IMR-90 (cell line): Measurements from ENCODE around the gene SEMA3E. TPM values are rescaled to one million over a fixed set of nuclear protein-coding genes. Genes with fewer than 3 reads are reported as not detected.

Experiments used
- ATAC-seq: fragments of 200-7000 bp; cut with Tn5 transposase; 2 replicates; pipeline ENCODE4 v1.9.1; 2020; ENCODE audit warnings: low read depth, mild to moderate bottlenecking, moderate library complexity
- BruUV-seq: library from RNA; stranded (reverse); fragments of 400-500 nt; replicated peaks from 2 replicates; lab custom pipeline; 2021; lab: Mats Ljungman, UMichigan
- CTCF ChIA-PET: fragments of 300-600 bp; formaldehyde crosslinking; extraction: SDS; loops from one replicate; lab custom pipeline; 2021; ENCODE audit warnings: antibody characterized with exemption; lab: Yijun Ruan, JAX
- POLR2A ChIA-PET: fragments of 300-600 bp; sonication (Branson Sonifier 250); formaldehyde crosslinking; loops from one replicate; lab custom pipeline; 2022; ENCODE audit warnings: antibody characterized with exemption; ENCODE audit not compliant: unreplicated experiment; lab: Charles Lee
- DNase-seq: peaks from one replicate; pipeline ENCODE4 v3.0.0; 2013
- H2AFZ ChIP-seq: replicated peaks from 2 replicates; pipeline ENCODE3; 2013; ENCODE audit warnings: low read length, mild to moderate bottlenecking; ENCODE audit not compliant: poor library complexity
- H2AK5ac ChIP-seq: 2 replicates; pipeline ENCODE4 v1.6.1; 2013; ENCODE audit warnings: low read depth, low read length, inconsistent platforms
- H2AK9ac ChIP-seq: replicated peaks from 2 replicates; pipeline ENCODE3; 2013; ENCODE audit warnings: mild to moderate bottlenecking, low read depth, low read length, moderate library complexity; ENCODE audit not compliant: poor library complexity
- H2BK120ac ChIP-seq: 2 replicates; pipeline ENCODE4 v1.6.1; 2013; ENCODE audit warnings: low read depth, low read length, inconsistent platforms
- H2BK15ac ChIP-seq: 3 replicates; pipeline ENCODE4 v1.6.1; 2013; ENCODE audit warnings: low read depth, low read length, inconsistent platforms
- H2BK20ac ChIP-seq: 2 replicates; pipeline ENCODE4 v1.6.1; 2013; ENCODE audit warnings: low read depth, mild to moderate bottlenecking, inconsistent platforms, low read length, moderate library complexity
- H2BK5ac ChIP-seq: 2 replicates; pipeline ENCODE4 v1.6.1; 2013; ENCODE audit warnings: mild to moderate bottlenecking, low read depth, low read length, inconsistent platforms; ENCODE audit not compliant: poor library complexity, severe bottlenecking
- H3K14ac ChIP-seq: replicated peaks from 2 replicates; pipeline ENCODE4 v1.6.1; 2013; ENCODE audit warnings: low read depth, low read length, inconsistent platforms
- H3K18ac ChIP-seq: 2 replicates; pipeline ENCODE4 v1.6.1; 2013; ENCODE audit warnings: low read depth, low read length, control low read depth
- H3K23ac ChIP-seq: 2 replicates; pipeline ENCODE4 v1.6.1; 2013; ENCODE audit warnings: low read depth, low read length, inconsistent platforms
- H3K27ac ChIP-seq: 2 replicates; pipeline ENCODE4 v1.5.1; 2013; ENCODE audit warnings: mild to moderate bottlenecking, control low read depth, low read length; ENCODE audit not compliant: insufficient read depth
- H3K27me3 ChIP-seq: 2 replicates; pipeline ENCODE4 v1.6.1; 2013; ENCODE audit warnings: low read length; ENCODE audit not compliant: control insufficient read depth, insufficient read depth
- H3K36me3 ChIP-seq: 2 replicates; pipeline ENCODE4 v1.6.1; 2013; ENCODE audit warnings: low read length, mixed read lengths; ENCODE audit not compliant: control insufficient read depth, insufficient read depth
- H3K4ac ChIP-seq: 2 replicates; pipeline ENCODE4 v1.6.1; 2013; ENCODE audit warnings: low read depth, low read length, inconsistent platforms
- H3K4me1 ChIP-seq: 2 replicates; pipeline ENCODE4 v1.6.1; 2013; ENCODE audit warnings: low read length, mixed read lengths; ENCODE audit not compliant: control insufficient read depth, insufficient read depth
- H3K4me2 ChIP-seq: 2 replicates; pipeline ENCODE4 v1.6.1; 2013; ENCODE audit warnings: low read depth, mild to moderate bottlenecking, control low read depth, low read length, moderate library complexity
- H3K4me3 ChIP-seq: 2 replicates; pipeline ENCODE4 v1.5.1; 2013; ENCODE audit warnings: low read depth, mild to moderate bottlenecking, control low read depth, low read length, moderate library complexity; ENCODE audit not compliant: insufficient read depth
- H3K56ac ChIP-seq: 2 replicates; pipeline ENCODE4 v1.6.1; 2013; ENCODE audit warnings: low read length, inconsistent platforms; ENCODE audit not compliant: insufficient read depth; ENCODE audit errors: extremely low read depth
- H3K79me1 ChIP-seq, 2 experiments: 2 replicates each; pipeline ENCODE4 v1.6.1; 2013; ENCODE audit warnings: low read length in 2 of 2, inconsistent platforms in 1 of 2, low read depth in 1 of 2
- H3K9ac ChIP-seq: 2 replicates; pipeline ENCODE4 v1.6.1; 2013; ENCODE audit warnings: low read depth, low read length, control low read depth
- H3K9me1 ChIP-seq: 2 replicates; pipeline ENCODE4 v1.6.1; 2013; ENCODE audit warnings: low read length, inconsistent platforms; ENCODE audit not compliant: insufficient read depth
- H3K9me3 ChIP-seq: 2 replicates; pipeline ENCODE4 v1.6.1; 2013; ENCODE audit warnings: low read length; ENCODE audit not compliant: control insufficient read depth, insufficient read depth
- H4K20me1 ChIP-seq: 2 replicates; pipeline ENCODE4 v1.6.1; 2013; ENCODE audit warnings: low read length, inconsistent platforms; ENCODE audit not compliant: insufficient read depth
- H4K5ac ChIP-seq: 2 replicates; pipeline ENCODE4 v1.6.1; 2013; ENCODE audit warnings: mild to moderate bottlenecking, low read depth, low read length, control low read depth
- H4K8ac ChIP-seq, 2 experiments: 2 replicates each; pipeline ENCODE4 v1.6.1; 2013; ENCODE audit warnings: low read depth in 2 of 2, low read length in 2 of 2, control low read depth in 1 of 2, inconsistent platforms in 1 of 2
- H4K91ac ChIP-seq: 2 replicates; pipeline ENCODE4 v1.6.1; 2013; ENCODE audit warnings: low read depth, low read length, inconsistent platforms; ENCODE audit not compliant: insufficient read depth
- BHLHE40 ChIP-seq: fragments of 150-350 bp; IDR thresholded peaks from 2 replicates; pipeline ENCODE4 v1.6.1; 2016; ENCODE audit warnings: mild to moderate bottlenecking, low read depth, low read length
- CEBPB ChIP-seq: IDR thresholded peaks from 2 replicates; pipeline ENCODE4 v1.6.1; 2012; ENCODE audit warnings: low read depth, low read length, improper control_type of control experiment
- CHD1 ChIP-seq: IDR thresholded peaks from 2 replicates; pipeline ENCODE4 v1.6.1; 2012; ENCODE audit warnings: low read depth, low read length, improper control_type of control experiment
- FOS ChIP-seq: fragments of 150-350 bp; IDR thresholded peaks from 2 replicates; pipeline ENCODE4 v1.6.1; 2016; ENCODE audit warnings: low read depth, low read length
- MAFK ChIP-seq: IDR thresholded peaks from 2 replicates; pipeline ENCODE4 v1.6.1; 2012; ENCODE audit warnings: low read depth, low read length, improper control_type of control experiment
- MAZ ChIP-seq: IDR thresholded peaks from 2 replicates; pipeline ENCODE4 v1.6.1; 2012; ENCODE audit warnings: low read depth, mild to moderate bottlenecking, low read length, improper control_type of control experiment, moderate library complexity, borderline replicate concordance
- MXI1 ChIP-seq: IDR thresholded peaks from 2 replicates; pipeline ENCODE4 v1.6.1; 2012; ENCODE audit warnings: low read depth, mild to moderate bottlenecking, low read length, moderate library complexity, borderline replicate concordance
- NFE2L2 ChIP-seq: fragments of 150-350 bp; IDR thresholded peaks from 2 replicates; pipeline ENCODE4 v1.6.1; 2016; ENCODE audit warnings: low read depth, mild to moderate bottlenecking, low read length
- POLR2A ChIP-seq: IDR thresholded peaks from 2 replicates; pipeline ENCODE4 v1.6.1; 2012; ENCODE audit warnings: mild to moderate bottlenecking, low read depth, low read length
- RAD21 ChIP-seq: IDR thresholded peaks from 2 replicates; pipeline ENCODE4 v1.6.1; 2012; ENCODE audit warnings: low read length, improper control_type of control experiment
- RCOR1 ChIP-seq: IDR thresholded peaks from 2 replicates; pipeline ENCODE4 v1.6.1; 2012; ENCODE audit warnings: mild to moderate bottlenecking, low read length, improper control_type of control experiment; ENCODE audit not compliant: insufficient replicate concordance
- RFX5 ChIP-seq: IDR thresholded peaks from 2 replicates; pipeline ENCODE4 v1.8.0; 2012; ENCODE audit warnings: low read depth, mild to moderate bottlenecking, low read length, moderate library complexity
- SMC3 ChIP-seq: fragments of 150-350 bp; IDR thresholded peaks from 2 replicates; pipeline ENCODE4 v1.6.1; 2016; ENCODE audit warnings: low read depth, mild to moderate bottlenecking, antibody characterized with exemption, low read length, moderate library complexity
- whole genome bisulfite sequencing, 2 experiments: methylation state at CpG; one replicate each; pipeline versions ENCODE4 v1.1.5 to v1.1.7; 2013; ENCODE audit warnings: missing lambda C conversion rate in 2 of 2; ENCODE audit not compliant: insufficient read length in 1 of 2; ENCODE audit errors: extremely low coverage in 2 of 2; 5-methylcytosine and 5-hydroxymethylcytosine counted together
- dilution Hi-C: fragments of 300-500 bp; cut with HindIII; formaldehyde crosslinking; loops from one replicate; pipeline ENCODE4 v1.14.3; 2018; ENCODE audit warnings: low sequenced_read_pairs; ENCODE audit not compliant: unreplicated experiment
- in situ Hi-C: fragments of 300-500 bp; cut with MboI; formaldehyde crosslinking; loops from 3 replicates; pipeline ENCODE4 v1.14.3; 2019; ENCODE audit warnings: low sequenced_read_pairs, inconsistent platforms, mixed read lengths
- intact Hi-C: fragments of 100-400 bp; cut with micrococcal nuclease; formaldehyde crosslinking; loops from 2 replicates; pipeline ENCODE4 v1.10.0; 2022
- polyA plus RNA-seq, 3 experiments: library from polyadenylated mRNA; depleted of rRNA; stranded (reverse); fragments of >200 nt; gene quantifications; 2 replicates each; pipeline ENCODE4 v1.2.3, GENCODE V29; 2012; ENCODE audit warnings: low replicate concordance in 1 of 3
- total RNA-seq: library from RNA; depleted of rRNA; stranded (reverse); fragments of >200 nt; gene quantifications from 2 replicates; pipeline ENCODE4 v1.2.3, GENCODE V29; 2012
- TF ChIP-seq, protein P1 (sequence below): conservative IDR thresholded peaks from 2 replicates; pipeline ENCODE4 v1.5.1; 2012; ENCODE audit warnings: mild to moderate bottlenecking, low read depth, low read length, improper control_type of control experiment
- TF ChIP-seq, protein P2 (sequence below): fragments of 150-350 bp; IDR thresholded peaks from 2 replicates; pipeline ENCODE4 v1.6.1; 2017; ENCODE audit warnings: mild to moderate bottlenecking, antibody characterized with exemption, low read length, low read depth
- TF ChIP-seq, protein P3 (sequence below): fragments of 150-350 bp; IDR thresholded peaks from 2 replicates; pipeline ENCODE4 v1.6.1; 2016; ENCODE audit warnings: low read depth, mild to moderate bottlenecking, low read length, moderate library complexity, borderline replicate concordance

The SEMA3E gene
- total and polyA plus RNA-seq, 2 of the 4 experiments (the other 2 are of a cell fraction): 0.31 to 0.72 TPM

DNA sequence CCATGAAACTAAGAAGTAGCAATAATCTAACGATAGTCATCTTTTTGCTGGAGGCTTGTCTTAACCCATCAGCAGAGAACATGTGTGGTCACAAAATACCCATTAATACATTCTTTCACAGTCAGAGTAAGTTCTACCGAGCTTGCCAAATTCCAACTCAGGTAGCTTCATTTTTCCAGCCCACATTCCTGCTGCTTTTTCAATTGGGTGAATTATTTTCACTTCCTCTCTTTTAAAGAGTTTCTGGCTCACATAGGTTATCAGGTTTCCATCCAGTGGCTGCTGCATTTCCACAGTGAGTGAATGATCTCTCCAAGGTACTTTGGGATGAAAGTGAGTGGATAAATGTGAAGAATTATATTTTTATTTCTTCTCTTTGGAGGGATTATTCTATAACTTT, 233.1 kb downstream of the SEMA3E start:
- no peak for DNase-seq
- Histone ChIP-seq H3K4me3 (no peak overlapping the region), H4K91ac (no peak overlapping the region), H2BK20ac (no peak overlapping the region), H3K4me1 (no peaks in the 10 kb centered on the region), H2BK15ac (no peak overlapping the region), H3K27me3 (peaks cover 2% of the 10 kb centered on the region; the same call in 1 of the 2 replicates), H3K9ac (no peak overlapping the region), H3K4me2 (no peak overlapping the region), H3K23ac (no peak overlapping the region), H3K9me1 (no peaks in the 10 kb centered on the region), H2AK9ac (no peak overlapping the region), H2AFZ (no peak overlapping the region), H2AK5ac (no peak overlapping the region), H3K4ac (no peak overlapping the region), H3K79me1 (no peaks in the 10 kb centered on the region), H4K8ac (no peak overlapping the region), H4K5ac (no peak overlapping the region), H3K18ac (no peak overlapping the region), H2BK120ac (no peak overlapping the region), H3K56ac (no peak overlapping the region), H3K14ac (no peak overlapping the region), H3K9me3 (no peaks in the 10 kb centered on the region), H3K36me3 (no peaks in the 10 kb centered on the region), H2BK5ac (no peak overlapping the region), H4K20me1 (no peaks in the 10 kb centered on the region), H3K27ac (no peak overlapping the region)
- 100% methylated on average over 1 of the region's 2 CpGs; no CpG with 5 or more reads in 1 of the 2 experiments for WGBS, 2 experiments
- TF ChIP-seq SMC3: no peak
- no peak for TF ChIP-seq MAFK
- TF ChIP-seq, protein P1, sequence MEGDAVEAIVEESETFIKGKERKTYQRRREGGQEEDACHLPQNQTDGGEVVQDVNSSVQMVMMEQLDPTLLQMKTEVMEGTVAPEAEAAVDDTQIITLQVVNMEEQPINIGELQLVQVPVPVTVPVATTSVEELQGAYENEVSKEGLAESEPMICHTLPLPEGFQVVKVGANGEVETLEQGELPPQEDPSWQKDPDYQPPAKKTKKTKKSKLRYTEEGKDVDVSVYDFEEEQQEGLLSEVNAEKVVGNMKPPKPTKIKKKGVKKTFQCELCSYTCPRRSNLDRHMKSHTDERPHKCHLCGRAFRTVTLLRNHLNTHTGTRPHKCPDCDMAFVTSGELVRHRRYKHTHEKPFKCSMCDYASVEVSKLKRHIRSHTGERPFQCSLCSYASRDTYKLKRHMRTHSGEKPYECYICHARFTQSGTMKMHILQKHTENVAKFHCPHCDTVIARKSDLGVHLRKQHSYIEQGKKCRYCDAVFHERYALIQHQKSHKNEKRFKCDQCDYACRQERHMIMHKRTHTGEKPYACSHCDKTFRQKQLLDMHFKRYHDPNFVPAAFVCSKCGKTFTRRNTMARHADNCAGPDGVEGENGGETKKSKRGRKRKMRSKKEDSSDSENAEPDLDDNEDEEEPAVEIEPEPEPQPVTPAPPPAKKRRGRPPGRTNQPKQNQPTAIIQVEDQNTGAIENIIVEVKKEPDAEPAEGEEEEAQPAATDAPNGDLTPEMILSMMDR: no peak
- TF ChIP-seq RFX5: no peak
- TF ChIP-seq NFE2L2: no peak
- no peak for TF ChIP-seq MAZ
- no peak for TF ChIP-seq MXI1
- TF ChIP-seq, protein P2, sequence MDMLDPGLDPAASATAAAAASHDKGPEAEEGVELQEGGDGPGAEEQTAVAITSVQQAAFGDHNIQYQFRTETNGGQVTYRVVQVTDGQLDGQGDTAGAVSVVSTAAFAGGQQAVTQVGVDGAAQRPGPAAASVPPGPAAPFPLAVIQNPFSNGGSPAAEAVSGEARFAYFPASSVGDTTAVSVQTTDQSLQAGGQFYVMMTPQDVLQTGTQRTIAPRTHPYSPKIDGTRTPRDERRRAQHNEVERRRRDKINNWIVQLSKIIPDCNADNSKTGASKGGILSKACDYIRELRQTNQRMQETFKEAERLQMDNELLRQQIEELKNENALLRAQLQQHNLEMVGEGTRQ: no peak
- TF ChIP-seq, protein P3, sequence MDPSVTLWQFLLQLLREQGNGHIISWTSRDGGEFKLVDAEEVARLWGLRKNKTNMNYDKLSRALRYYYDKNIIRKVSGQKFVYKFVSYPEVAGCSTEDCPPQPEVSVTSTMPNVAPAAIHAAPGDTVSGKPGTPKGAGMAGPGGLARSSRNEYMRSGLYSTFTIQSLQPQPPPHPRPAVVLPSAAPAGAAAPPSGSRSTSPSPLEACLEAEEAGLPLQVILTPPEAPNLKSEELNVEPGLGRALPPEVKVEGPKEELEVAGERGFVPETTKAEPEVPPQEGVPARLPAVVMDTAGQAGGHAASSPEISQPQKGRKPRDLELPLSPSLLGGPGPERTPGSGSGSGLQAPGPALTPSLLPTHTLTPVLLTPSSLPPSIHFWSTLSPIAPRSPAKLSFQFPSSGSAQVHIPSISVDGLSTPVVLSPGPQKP: no peak
- no peak for TF ChIP-seq POLR2A
- no peak for TF ChIP-seq BHLHE40
- TF ChIP-seq FOS: no peak
- TF ChIP-seq RAD21: no peak
- TF ChIP-seq RCOR1: no peak
- TF ChIP-seq CEBPB: no peak
- TF ChIP-seq CHD1: no peak
- BruUV-seq: no TSS peak
- ChIA-PET POLR2A (no interaction called here), CTCF (no interaction called here)
- no peak for ATAC-seq
- intact Hi-C loops (no loop called here), in situ Hi-C loops (no loop called here), dilution Hi-C loops (no loop called here)
